ENCODE data around the gene WDHD1.
"Not testable (repeated sequence)": the region's sequence is repeated elsewhere in the genome, so short reads cannot be mapped to it uniquely, and the experiment has no call there.

Gene WDHD1, protein sequence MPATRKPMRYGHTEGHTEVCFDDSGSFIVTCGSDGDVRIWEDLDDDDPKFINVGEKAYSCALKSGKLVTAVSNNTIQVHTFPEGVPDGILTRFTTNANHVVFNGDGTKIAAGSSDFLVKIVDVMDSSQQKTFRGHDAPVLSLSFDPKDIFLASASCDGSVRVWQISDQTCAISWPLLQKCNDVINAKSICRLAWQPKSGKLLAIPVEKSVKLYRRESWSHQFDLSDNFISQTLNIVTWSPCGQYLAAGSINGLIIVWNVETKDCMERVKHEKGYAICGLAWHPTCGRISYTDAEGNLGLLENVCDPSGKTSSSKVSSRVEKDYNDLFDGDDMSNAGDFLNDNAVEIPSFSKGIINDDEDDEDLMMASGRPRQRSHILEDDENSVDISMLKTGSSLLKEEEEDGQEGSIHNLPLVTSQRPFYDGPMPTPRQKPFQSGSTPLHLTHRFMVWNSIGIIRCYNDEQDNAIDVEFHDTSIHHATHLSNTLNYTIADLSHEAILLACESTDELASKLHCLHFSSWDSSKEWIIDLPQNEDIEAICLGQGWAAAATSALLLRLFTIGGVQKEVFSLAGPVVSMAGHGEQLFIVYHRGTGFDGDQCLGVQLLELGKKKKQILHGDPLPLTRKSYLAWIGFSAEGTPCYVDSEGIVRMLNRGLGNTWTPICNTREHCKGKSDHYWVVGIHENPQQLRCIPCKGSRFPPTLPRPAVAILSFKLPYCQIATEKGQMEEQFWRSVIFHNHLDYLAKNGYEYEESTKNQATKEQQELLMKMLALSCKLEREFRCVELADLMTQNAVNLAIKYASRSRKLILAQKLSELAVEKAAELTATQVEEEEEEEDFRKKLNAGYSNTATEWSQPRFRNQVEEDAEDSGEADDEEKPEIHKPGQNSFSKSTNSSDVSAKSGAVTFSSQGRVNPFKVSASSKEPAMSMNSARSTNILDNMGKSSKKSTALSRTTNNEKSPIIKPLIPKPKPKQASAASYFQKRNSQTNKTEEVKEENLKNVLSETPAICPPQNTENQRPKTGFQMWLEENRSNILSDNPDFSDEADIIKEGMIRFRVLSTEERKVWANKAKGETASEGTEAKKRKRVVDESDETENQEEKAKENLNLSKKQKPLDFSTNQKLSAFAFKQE

DNA sequence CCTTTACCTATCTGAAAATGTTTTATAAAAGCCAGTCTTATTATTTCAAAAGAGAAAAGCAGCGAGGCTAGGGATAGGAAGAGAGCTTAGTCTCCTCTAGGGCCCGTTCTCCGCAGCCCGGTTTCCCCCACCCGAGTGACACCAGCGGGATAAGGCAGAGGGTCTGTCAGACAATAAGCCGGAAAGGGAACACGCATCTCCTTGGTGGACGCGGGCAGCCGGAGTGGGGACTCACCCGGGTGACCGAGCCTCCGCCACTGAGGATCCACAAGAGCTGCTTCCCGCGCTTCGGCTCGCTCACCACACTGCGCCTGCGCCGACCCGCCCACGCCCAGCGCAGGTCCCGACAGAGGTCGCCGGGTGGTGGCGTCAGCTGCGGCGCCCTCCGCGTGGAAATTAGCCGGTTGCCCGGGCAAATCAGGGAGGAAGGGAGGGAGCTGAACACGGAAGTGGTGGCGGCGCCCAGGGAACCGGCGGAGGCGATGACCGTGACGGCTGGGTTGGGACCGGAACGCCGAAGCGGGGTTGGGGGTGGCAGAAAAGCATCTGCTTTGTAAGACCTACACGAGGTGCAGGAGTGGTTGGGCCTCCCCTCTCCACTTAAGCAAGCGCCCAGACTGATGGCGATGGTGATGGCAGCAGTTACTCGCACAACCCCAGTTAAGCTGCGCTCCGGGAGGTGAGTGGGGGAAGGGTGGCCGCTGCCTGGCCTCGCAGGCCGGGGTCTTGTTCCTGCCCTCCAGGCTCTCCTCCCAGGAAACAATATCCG is at the start of gene WDHD1, which contains the start of gene SOCS4:
Gene WDHD1 (minus strand): TSS at position 307 of the 769 bp plus-strand sequence. CDS start 312 bp downstream, outside the sequence.
Gene SOCS4 (plus strand): TSS at position 444 of the 769 bp plus-strand sequence. CDS start 15,806 bp downstream, outside the sequence.
- peak; percentile 99 for DNase-seq

DNA sequence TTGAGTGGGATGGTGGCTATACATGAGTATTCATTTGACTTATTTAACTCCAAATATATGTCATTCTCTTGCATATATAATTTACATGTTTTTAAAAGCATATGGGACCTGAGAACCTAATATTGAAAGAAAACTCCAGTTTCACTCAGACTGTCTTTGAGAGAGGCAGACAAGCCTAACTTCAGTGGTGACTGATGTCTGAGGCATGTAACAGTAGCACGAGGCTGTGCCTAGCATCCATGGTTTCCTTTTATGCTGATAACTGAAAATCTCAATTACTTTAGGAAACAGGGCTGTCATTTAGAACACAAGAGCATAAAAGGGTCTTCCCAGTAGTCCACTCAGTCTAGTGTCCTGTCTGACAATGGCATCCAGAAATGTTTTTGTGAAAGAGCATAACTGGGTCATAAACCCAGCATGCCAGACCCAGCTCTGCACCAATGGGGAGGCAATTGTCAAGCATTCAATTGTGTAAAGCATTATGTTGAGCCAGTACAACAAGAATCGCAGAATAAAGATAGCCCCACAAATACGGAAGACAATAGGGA is 48.8 kb upstream of the WDHD1 start:
- no peak for DNase-seq

GRCh38 chr14:55074662-55075061 is 47.8 kb upstream of the WDHD1 start:
- no peak for DNase-seq

- no peak for DNase-seq
These were observed 47.0 kb upstream of the WDHD1 start for GRCh38 chr14:55073856-55074255.

- no peak for DNase-seq
These were observed 45.2 kb upstream of the WDHD1 start for GRCh38 chr14:55071870-55072640.

DNA sequence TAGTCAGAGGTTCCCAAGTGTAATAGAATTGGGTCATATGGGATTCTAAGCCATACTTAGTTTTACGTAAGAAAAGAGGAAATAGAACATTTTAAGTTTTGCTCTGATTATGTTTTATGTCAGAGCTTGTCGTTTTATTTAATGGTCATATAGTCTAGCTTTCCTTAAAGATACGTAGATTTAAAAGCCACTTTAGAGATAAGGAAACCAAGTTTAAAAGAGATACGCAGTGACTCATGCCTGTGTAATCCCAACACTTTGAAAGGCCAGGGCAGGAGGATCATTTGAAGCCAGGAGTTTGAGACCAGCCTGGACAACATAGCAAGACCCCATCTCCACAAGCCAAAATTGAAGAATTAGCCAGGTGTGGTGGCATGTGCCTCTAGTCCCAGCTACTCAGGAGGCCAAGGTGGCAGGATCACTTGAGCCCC is 44.1 kb upstream of the WDHD1 start:
- no peak for DNase-seq

DNA sequence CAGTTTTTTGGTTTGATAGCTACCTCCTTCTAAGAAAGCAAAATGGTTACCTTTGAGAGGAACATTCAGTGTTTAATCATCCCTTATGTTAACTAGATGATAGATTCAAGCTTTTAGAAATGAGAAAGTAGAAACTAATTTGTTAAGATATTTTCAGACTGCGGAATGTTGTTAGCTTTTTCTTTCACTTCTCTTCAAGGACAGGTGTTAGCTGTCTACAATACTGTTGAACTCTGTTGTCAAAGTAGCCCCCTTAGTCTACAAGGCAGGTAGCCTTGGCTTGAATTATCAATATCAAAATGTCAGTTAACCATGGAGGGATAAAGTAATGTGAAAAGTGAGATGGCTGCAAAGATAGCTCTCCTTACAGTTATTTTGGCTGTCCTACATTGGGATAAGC is 39.3 kb upstream of the WDHD1 start:
- DNase-seq: no peak

DNA sequence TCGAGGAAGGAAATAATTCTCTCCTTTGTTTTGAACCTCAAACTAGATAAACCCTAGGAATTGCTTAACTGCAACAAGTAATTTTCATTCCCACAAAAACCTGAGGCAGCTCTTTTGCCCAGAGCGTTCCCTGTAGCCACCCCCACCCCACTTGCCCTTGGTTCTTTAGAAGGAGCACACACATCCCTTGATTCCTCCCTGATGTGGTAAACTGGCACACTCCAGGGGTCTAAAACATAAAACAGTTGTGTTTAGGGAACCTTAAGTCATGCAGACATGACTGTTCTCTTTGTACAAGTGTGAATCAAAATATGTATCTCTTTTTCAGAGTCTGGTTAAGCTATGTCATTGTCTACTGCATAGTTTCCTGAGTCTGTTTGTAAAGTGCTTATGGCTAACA is 38.5 kb upstream of the WDHD1 start:
- DNase-seq: no peak

DNA sequence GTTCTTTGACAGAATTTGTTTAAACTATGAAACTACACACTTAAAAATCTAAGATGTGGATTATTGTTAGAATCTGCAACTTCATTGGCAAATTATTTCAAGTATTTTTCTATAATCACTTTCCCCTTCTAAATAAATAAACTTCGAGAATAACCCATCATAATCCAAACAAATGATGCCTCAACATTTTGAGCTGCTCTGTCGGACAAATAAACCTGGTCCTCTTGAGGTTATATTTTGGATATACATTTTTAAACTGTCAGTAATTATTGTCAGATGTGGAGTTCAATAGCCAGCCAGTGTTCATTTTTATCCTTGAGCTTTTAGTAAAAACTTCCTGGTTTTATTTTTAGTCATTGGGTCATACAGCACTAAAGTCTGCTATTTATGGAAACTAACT is 38.0 kb upstream of the WDHD1 start:
- not testable (repeated sequence) for DNase-seq

DNA sequence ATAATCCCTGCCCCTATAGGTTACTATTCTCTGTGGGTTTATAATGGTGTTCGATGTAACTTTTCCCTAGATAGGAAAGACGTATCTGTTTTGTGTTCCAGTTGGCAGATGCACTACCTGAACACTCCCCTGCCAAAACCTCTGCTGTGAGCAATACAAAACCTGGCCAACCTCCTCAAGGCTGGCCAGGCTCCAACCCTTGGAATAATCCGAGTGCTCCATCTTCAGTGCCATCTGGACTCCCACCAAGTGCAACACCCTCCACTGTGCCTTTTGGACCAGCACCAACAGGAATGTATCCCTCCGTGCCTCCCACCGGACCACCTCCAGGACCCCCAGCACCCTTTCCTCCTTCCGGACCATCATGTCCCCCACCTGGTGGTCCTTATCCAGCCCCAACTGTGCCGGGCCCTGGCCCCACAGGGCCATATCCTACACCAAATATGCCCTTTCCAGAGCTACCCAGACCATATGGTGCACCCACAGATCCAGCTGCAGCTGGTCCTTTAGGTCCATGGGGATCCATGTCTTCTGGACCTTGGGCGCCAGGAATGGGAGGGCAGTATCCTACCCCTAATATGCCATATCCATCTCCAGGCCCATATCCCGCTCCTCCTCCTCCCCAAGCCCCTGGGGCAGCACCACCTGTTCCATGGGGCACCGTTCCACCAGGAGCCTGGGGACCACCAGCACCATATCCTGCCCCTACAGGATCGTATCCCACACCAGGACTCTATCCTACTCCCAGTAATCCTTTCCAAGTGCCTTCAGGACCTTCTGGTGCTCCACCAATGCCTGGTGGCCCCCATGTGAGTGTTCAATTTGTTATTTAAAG is 35.8 kb upstream of the WDHD1 start:
- no peak for DNase-seq

DNA sequence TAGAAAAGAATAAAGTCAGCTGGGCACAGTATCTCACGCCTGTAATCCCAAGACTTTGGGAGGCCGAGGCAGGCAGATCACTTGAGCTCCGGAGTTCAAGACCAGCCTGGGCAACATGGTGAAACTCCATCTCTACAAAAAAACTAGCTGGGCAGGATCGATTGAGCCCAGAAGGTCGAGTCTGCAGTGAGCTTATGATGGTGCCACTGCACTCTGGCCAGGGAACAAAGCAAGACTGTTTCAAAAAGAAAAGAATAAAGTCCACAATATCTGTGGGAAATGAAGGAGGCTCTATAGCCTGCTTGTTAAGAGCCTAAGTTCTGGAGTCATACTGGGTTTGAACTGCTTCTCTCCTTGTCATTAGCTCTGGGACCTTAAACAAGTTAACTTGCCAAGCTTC is 32.4 kb upstream of the WDHD1 start:
- DNase-seq: no peak

DNA sequence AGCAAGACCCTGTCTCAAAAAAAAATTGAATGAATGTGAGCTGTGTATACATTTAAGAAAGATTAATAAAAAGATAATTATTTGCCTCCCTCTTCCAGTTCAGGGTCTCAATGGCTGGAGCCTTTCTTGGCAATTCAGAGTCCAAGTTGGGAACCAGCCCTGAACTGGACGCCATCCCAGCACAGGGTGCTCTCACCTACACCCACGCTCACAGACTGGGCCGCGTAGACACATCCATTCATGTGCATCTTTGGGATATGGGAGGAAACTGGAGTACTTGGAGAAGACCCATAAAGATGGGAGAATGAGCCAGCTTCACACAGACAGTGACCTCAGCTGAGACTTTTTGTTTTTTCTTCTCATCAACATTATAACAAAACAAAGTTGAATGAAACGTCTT is 31.0 kb upstream of the WDHD1 start:
- DNase-seq: no peak

DNA sequence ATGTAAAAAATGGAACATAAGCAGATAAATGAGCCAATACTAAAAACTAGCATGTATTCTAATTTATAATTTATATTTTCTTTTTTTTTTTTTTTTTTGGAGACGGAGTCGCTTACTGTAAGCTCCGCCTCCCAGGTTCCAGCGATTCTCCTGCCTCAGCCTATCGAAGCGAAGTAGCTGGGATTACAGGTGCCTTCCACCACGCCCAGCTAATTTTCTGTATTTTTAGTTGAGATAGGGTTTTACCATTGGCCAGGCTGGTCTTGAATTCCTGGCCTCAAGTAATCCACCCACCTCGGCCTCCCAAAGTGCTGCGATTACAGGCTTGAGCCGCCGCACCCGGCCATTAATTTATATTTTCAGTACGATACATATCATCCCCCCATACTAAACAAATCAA is 27.2 kb upstream of the WDHD1 start:
- no peak for DNase-seq

- DNase-seq: no peak
These were observed 26.6 kb upstream of the WDHD1 start for GRCh38 chr14:55053500-55053899.

- no peak for DNase-seq
These were observed 26.1 kb upstream of the WDHD1 start for GRCh38 chr14:55053018-55053417.

DNA sequence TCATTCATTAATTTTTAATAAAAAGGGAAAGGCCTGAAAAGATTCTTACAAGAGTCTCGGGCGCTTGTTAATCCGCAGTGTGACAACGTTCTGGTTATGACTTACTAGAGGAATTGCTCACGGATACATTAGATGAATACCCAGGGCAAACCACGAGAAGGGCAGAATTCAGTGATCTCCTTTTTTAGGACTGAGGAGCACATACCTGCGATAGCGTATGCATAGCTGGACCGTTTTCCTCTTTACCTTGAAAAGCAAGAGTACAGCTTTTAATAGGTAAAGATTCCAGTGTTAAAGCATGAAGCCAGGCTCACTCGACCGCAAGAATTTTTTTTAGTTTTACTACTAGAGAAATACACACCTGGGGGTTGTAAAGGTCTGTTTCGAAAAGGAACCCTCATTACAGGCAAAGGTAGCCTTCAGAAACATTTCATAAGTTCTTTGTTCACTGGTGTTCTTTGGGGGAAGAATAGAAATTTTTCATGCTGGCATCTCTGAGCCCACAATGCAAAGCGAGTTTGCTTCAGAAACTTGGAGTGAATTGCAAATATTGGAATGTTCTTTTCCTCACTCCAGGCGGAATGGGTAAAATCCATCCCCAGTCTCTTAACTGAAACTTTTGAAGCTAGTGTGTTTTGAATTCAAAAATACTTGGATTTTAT is 25.5 kb upstream of the WDHD1 start:
- DNase-seq: no peak

DNA sequence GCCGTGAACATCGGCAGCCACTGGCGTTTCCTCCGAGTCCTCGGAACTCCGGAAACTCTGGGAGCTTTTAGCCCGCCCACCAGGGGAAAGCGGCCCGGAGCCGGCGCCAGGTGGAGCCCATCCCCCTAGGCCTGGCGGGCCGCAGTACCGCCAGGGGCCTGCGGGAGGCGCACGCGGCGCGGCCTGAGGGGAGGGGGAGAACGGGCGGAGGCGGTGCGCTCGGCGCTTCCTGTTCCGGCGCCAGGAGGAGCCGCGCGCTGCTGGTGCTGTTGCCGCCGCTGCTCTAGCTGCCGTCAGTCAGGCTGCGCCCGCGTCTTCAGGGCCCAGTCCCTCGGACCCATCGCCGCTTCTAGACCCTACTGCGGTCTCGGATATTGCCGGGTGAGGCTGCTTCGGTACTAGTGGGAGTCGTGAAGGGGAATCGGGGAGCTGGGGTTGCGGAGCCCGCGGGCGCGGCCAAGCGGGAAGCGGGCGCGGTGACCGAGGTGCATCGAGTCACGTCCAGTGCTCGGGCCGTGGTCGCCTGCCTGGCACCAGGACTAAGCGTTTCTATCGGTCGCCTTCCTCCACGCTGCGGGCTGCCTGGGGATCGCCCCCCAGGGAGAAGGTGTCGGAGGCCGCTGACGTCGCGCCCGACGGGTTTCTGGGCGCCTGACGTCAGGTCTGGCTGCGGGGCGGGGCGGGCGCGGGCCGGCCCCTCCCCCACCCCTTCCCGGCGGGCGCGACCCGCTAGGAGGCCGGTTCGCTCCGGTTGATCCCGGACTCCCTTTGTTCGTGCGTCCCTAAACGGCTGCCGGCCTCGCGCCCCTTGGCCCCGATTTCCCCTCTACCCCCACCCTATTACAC is 24.7 kb upstream of the WDHD1 start, which contains the start of gene MAPK1IP1L:
Gene MAPK1IP1L (plus strand): TSS at position 225 of the 846 bp plus-strand sequence. CDS start 10,037 bp downstream, outside the sequence.
- peak; percentile 99 for DNase-seq

DNA sequence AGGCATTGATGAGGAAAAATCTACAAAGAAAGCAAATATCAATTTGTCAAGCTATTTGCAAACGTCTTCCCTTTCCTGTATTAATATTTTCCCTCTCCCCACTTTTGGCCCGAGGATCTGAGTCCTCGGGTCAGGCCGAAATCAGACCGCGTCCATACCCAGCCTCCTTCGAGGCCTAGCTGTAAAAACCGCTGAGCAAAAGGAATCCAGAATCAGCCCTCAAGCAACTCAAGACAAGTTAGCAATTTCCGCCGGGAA is 24.2 kb upstream of the WDHD1 start:
- no peak for DNase-seq

DNA sequence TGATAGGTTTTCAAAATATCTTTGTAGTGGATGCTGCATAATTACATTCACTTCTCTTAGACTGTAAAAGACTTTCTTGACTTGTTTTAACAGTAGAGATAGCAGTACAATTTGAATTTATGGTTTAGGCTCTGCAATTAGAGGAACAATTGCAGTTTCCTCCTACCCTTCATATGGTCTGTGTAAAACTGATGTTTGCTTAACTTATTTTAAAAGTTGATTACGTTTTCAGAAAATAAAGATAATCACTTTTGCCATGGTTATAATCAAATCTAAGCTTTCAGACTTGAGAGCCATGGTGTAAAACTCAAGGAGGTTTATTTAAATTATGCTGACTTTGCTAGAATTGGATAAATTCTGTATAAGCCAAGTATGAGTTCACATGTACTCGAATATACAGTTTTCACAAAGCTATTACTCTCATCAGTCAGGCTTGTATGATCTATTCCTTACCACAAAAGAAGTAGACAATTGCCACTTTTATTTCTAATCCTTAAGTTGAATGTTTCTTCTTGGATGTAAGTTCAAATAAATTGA is 22.1 kb upstream of the WDHD1 start:
- DNase-seq: no peak
